ENCODE data around the gene COL6A1.

The COL6A1 gene

DNA sequence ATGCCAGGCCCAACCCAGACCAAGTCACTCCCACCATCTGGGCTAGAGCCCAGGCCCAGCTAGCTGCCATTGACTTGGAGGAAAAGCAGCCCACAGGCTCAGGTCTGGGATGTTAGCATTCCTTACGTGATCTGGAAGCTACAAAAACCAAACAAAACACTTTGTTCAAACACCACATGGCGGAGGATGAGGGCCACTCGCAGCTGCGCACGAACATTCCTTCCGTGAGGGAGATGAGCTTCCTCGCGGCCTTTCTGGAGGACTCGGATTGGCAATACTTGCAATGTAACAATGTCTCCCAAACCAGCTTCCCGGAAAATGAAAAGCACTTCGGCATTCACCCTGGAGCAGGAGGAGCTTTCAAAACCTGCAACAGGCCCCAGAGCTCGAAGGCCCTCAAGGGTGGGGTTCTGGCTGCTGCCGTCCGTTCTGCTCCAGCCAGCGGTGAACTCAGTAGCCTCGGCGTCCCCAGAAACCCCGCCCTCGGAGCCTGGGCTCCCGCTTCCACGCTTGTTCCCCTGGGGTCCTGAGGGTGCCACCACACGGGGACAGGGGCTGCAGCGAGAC lies 40.5 kb downstream of the COL6A1 start:
- DNase-seq (ENCODE audit: low read depth in 1 of 2, low spot score in 1 of 2) = no peak
- TF ChIP-seq JUND (IDR thresholded peaks at IDR 0.05; ENCODE audit: low read depth) = no peak
- in situ Hi-C loops (cut with HindIII; ENCODE audit: low pct_unique_long_range_greater_than_20kb, low sequenced_read_pairs) = no loop called here

DNA sequence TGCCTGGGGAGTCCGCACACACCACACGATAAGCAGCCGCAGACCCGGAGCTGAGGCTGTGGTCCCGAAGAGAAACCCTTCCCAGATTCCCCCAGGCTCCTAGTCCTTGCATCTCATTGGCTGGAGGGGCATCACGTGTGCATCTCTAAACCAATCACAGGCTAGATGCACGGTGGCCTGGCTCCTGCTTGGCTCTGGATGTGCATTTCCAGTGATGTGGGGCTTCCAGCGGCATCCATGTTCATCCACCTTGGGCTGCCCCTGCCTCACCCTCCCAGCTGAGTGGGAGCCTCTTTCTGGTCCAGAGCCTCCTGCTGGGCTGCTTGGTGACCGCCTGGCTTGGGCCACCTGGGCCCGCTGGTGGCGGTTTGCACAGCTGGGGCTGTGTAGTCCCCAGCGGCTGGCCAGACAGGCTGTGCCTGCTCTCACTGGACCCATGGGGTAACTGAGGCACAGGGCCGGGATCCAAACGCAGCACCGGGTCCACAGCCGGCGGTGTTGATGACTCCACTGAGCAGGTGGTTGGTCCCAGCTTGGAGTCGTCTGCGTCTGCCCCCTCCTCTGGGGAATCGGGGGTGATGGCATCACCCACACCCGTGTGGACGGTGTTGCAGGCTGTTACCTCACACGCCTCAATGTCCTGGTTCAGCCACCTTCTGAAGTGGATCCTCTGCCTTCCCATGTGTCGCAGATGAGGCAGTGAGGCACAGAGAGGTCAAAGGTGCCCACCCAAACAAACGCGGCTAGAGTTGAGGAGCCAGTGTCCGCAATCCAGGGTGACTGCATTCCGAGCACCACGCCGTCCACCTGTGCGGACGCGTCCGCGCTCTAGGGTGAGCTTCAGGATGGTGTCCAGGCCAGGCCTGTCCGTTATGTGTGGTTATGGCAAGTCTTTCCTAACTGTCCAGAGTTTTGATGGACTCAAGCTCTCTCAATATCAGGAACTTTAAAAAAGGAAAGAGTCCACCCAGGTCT lies 41.3 kb downstream of the COL6A1 start:
- no peak for TF ChIP-seq JUND (IDR thresholded peaks at IDR 0.05; ENCODE audit: low read depth)
- DNase-seq (ENCODE audit: low read depth in 1 of 2, low spot score in 1 of 2) = peak in 1 of 2 experiments; percentile 43
- in situ Hi-C loops (cut with HindIII; ENCODE audit: low pct_unique_long_range_greater_than_20kb, low sequenced_read_pairs) = no loop called here

DNA sequence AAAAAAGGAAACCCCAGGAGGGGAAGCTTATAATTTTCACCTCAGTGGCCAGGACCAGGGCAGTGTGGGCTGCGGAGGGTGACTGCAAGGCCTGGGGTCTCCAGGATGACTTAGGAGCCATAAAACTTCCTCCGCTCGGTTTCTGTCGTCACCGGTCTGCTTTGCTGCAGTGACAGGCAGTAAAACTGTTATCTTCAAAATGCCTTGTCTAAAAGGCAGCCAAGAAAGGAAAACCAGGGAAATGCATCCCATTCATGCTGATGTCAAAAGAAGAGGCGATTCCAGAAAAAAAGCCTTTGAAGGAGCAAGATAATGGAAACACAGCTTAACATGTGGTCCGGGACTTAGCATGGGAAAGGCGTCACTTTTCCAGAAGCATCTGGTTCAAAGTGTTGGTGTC lies 42.0 kb downstream of the COL6A1 start:
- no peak for TF ChIP-seq JUND (IDR thresholded peaks at IDR 0.05; ENCODE audit: low read depth)
- DNase-seq (ENCODE audit: low read depth in 1 of 2, low spot score in 1 of 2) = no peak
- in situ Hi-C loops (cut with HindIII; ENCODE audit: low pct_unique_long_range_greater_than_20kb, low sequenced_read_pairs) = no loop called here

DNA sequence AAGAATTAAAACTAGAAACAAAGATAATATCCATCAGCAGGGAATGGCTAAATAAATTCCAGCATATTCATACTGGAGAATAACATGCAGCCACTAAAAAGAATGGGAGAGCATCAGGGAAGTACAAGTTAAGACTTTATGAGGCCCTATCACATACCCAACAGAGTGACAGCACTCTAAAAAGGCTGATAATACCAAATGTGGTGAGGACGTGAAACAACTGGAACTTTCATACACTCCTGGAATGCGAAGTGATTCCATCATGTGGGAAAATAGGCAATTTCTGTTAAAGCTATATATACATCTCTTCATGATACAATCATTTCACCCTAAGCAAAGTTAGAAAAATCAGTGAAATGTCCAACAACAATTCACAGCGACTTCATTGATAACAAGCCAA lies 42.6 kb downstream of the COL6A1 start:
- TF ChIP-seq JUND (IDR thresholded peaks at IDR 0.05; ENCODE audit: low read depth) = no peak
- in situ Hi-C loops (cut with HindIII; ENCODE audit: low pct_unique_long_range_greater_than_20kb, low sequenced_read_pairs) = no loop called here
- DNase-seq (ENCODE audit: low read depth in 1 of 2, low spot score in 1 of 2) = no peak

DNA sequence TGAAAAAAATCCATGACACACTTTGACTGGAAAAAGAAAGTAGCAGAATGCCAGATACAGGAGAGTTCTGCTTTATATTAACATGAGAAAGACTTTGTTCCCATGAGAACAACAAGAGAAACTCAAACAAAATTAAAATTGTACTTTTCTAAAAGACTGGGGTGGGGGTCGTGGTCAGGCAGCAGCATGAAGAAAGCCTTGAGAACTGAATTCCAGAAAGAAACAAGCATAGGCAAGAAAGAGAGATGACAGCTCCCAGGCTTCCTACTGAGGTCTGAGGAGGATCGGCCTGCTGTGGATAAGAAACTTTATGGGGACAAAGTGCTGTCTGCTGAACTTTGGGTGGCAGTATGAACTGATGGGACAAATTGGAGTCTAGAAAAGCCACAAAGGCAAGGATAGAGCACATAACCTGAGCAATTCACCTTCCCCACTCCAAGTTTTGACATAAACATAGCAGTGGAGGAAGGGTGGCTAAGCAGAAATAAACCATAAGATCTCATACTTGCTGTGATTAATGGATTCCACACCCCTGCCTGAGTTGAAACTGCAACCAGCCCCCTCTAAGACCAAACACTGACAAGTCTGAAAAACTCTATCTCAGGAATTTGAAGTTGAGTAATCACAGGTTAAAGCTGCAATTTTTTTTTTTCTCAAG lies 43.7 kb downstream of the COL6A1 start:
- no peak for DNase-seq (ENCODE audit: low read depth in 1 of 2, low spot score in 1 of 2)
- no peak for TF ChIP-seq JUND (IDR thresholded peaks at IDR 0.05; ENCODE audit: low read depth)
- in situ Hi-C loops (cut with HindIII; ENCODE audit: low pct_unique_long_range_greater_than_20kb, low sequenced_read_pairs) = no loop called here

DNA sequence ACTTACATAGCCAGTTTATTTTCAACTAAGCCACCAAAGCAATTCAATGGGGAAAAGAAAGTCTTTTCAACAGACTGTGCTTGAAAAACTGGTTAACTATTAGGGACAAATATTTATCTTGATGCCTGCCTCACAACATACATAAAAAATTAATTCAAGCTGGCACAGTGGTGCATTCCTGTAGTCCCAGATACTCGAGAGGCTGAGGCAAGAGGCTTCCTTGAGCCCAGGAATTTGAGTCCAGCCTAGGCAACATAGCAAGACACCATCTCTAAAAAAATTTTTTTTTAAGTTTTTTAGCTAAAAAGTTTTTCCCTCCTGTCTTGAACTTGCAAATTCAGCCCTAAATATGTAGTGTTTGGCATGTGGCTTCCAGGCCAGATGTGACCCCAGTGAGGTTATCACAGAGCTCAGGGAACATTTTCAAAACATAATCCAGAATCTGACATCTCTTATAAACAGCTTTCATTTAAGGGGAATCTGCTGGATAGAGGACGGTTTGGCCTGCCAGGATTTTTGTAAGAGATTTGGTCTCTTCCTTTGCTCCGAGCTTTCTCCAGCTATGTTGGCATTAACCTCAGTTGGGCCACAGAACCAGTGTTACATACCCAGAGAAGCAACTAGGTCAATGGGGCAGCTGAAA lies 46.4 kb downstream of the COL6A1 start:
- no peak for DNase-seq (ENCODE audit: low read depth in 1 of 2, low spot score in 1 of 2)
- no peak for TF ChIP-seq JUND (IDR thresholded peaks at IDR 0.05; ENCODE audit: low read depth)
- in situ Hi-C loops (cut with HindIII; ENCODE audit: low pct_unique_long_range_greater_than_20kb, low sequenced_read_pairs) = no loop called here

DNA sequence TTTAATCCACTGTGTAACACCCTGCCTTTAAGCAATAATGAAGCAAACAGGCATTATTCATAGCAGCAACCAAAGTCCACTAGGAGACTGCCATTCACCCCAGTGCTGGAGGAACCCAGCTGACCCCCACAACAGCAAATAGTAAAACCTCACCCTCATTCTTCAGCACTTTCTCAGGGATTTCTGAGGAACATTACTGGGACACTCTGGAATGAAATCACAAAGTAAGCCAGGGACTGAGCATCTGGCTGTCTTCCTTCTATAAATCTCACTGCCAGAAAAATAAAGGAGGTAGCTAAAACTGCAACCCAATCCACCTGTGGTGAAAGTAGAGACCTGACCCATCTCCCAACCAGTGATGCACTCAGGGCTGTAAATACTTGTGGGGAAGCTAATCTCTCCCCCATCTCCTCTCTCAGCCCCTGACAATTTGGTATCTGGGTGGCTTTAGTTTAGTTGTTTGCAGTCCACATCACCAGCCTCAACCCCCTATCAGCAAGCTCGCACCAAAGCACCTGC lies 47.1 kb downstream of the COL6A1 start:
- no peak for TF ChIP-seq JUND (IDR thresholded peaks at IDR 0.05; ENCODE audit: low read depth)
- no peak for DNase-seq (ENCODE audit: low read depth in 1 of 2, low spot score in 1 of 2)
- in situ Hi-C loops (cut with HindIII; ENCODE audit: low pct_unique_long_range_greater_than_20kb, low sequenced_read_pairs) = no loop called here

GRCh38 chr21:46029186-46029924 lies 47.8 kb downstream of the COL6A1 start:
- in situ Hi-C loops (cut with HindIII; ENCODE audit: low pct_unique_long_range_greater_than_20kb, low sequenced_read_pairs) = no loop called here
- no peak for DNase-seq (ENCODE audit: low read depth in 1 of 2, low spot score in 1 of 2)
- no peak for TF ChIP-seq JUND (IDR thresholded peaks at IDR 0.05; ENCODE audit: low read depth)

- in situ Hi-C loops (cut with HindIII; ENCODE audit: low pct_unique_long_range_greater_than_20kb, low sequenced_read_pairs) = no loop called here
- no peak for TF ChIP-seq JUND (IDR thresholded peaks at IDR 0.05; ENCODE audit: low read depth)
- DNase-seq (ENCODE audit: low read depth in 1 of 2, low spot score in 1 of 2) = no peak
These were observed 49.9 kb downstream of the COL6A1 start for GRCh38 chr21:46031484-46031883.

DNA sequence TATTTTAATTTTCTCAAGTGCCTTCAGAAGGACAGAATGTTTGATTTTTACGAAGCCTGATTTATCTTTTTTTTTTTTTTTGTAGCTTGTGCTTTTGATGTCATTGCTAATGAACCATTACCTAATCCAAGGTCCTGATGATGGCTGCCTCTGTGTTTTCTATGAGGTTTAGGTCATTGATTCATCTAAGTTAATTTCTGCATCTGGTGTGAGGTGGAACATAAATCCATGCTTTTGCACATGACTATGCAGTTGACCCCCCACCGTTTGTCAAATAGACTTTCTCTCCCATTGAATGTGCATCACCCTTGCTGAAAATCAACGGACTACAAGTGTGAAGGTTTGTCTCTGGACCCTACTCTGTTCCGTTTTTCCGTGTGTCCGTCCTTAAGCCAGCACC lies 50.5 kb downstream of the COL6A1 start:
- TF ChIP-seq JUND (IDR thresholded peaks at IDR 0.05; ENCODE audit: low read depth) = no peak
- in situ Hi-C loops (cut with HindIII; ENCODE audit: low pct_unique_long_range_greater_than_20kb, low sequenced_read_pairs) = no loop called here
- no peak for DNase-seq (ENCODE audit: low read depth in 1 of 2, low spot score in 1 of 2)

DNA sequence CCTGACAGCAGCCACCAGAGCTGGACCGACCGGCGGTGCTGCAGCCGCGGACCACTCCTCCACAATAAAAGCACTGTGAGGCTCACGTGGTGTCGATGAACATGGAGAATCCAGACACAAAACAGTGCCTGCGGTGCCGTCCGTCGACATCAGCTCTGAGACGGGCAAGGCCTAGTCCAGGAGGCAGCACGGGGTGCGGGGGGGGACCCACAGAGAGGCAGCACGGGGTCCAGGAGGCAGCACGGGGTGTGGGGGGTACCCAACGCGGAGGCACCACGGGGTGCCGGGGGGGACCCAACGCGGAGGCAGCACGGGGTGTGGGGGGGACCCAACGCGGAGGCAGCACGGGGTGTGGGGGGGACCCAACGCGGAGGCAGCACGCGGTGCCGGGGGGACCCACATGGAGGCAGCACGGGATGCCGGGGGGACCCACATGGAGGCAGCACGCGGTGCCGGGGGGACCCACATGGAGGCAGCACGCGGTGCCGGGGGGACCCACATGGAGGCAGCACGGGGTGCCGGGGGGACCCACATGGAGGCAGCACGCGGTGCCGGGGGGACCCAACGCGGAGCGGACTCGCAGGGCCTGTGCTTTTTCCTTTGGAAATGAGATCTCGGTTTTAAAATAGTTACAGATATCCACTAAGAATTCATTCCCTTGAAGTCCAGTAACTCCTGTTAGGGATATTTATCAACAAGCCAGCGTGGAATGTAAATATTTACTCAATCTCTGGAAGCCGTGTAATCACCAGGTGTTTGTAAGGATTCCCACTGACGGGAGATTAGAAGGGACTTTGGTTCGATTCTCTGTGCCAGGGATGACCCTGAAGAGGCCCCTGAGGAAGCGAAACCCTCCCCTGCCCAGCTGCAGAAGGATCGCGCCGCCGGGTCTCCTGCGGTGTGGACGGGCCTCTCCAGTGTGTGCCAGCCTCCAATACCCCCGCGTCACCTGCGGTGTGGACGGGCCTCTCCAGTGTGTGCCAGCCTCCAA lies 52.1 kb downstream of the COL6A1 start:
- peak in 1 of 2 experiments; percentile 19 for DNase-seq (ENCODE audit: low read depth in 1 of 2, low spot score in 1 of 2)
- no peak for TF ChIP-seq JUND (IDR thresholded peaks at IDR 0.05; ENCODE audit: low read depth)
- in situ Hi-C loops (cut with HindIII; ENCODE audit: low pct_unique_long_range_greater_than_20kb, low sequenced_read_pairs) = no loop called here
